ENCODE data around the gene SLC25A11.

SLC25A11 gene

GRCh38 chr17:4896332-4897197 is 43.3 kb downstream of the SLC25A11 start:
- H3K4me3 ChIP-seq (ENCODE audit: low read depth, low read length): no peak overlapping the region
- in situ Hi-C loops (cut with HindIII; ENCODE audit: low sequenced_read_pairs): no loop called here
- TF ChIP-seq CTCF (IDR thresholded peaks at IDR 0.05; ENCODE audit: low read depth, low read length): no peak
- no peak for DNase-seq (ENCODE audit: low read depth, low spot score)

GRCh38 chr17:4895657-4896331 is 44.1 kb downstream of the SLC25A11 start:
- no peak overlapping the region for H3K4me3 ChIP-seq (ENCODE audit: low read depth, low read length)
- peak; percentile 12 for TF ChIP-seq CTCF (IDR thresholded peaks at IDR 0.05; ENCODE audit: low read depth, low read length)
- in situ Hi-C loops (cut with HindIII; ENCODE audit: low sequenced_read_pairs): no loop called here
- no peak for DNase-seq (ENCODE audit: low read depth, low spot score)

GRCh38 chr17:4895121-4895520 is 44.7 kb downstream of the SLC25A11 start:
- no peak for TF ChIP-seq CTCF (IDR thresholded peaks at IDR 0.05; ENCODE audit: low read depth, low read length)
- H3K4me3 ChIP-seq (ENCODE audit: low read depth, low read length): no peak overlapping the region
- in situ Hi-C loops (cut with HindIII; ENCODE audit: low sequenced_read_pairs): no loop called here
- no peak for DNase-seq (ENCODE audit: low read depth, low spot score)

- H3K4me3 ChIP-seq (ENCODE audit: low read depth, low read length): no peak overlapping the region
- TF ChIP-seq CTCF (IDR thresholded peaks at IDR 0.05; ENCODE audit: low read depth, low read length): no peak
- in situ Hi-C loops (cut with HindIII; ENCODE audit: low sequenced_read_pairs): no loop called here
- no peak for DNase-seq (ENCODE audit: low read depth, low spot score)
Measured at GRCh38 chr17:4893721-4894560, 45.9 kb downstream of the SLC25A11 start.

- no peak overlapping the region for H3K4me3 ChIP-seq (ENCODE audit: low read depth, low read length)
- no peak for DNase-seq (ENCODE audit: low read depth, low spot score)
- in situ Hi-C loops (cut with HindIII; ENCODE audit: low sequenced_read_pairs): no loop called here
- TF ChIP-seq CTCF (IDR thresholded peaks at IDR 0.05; ENCODE audit: low read depth, low read length): no peak
Measured at GRCh38 chr17:4893272-4893671, 46.6 kb downstream of the SLC25A11 start.

- no peak for TF ChIP-seq CTCF (IDR thresholded peaks at IDR 0.05; ENCODE audit: low read depth, low read length)
- DNase-seq (ENCODE audit: low read depth, low spot score): no peak
- H3K4me3 ChIP-seq (ENCODE audit: low read depth, low read length): no peak overlapping the region
- in situ Hi-C loops (cut with HindIII; ENCODE audit: low sequenced_read_pairs): no loop called here
Measured at GRCh38 chr17:4892499-4893221, 47.2 kb downstream of the SLC25A11 start.

All from astrocyte of the spinal cord (primary cell).